Activated CD4-positive, CD25-positive, alpha-beta regulatory T cell (primary cell): Measurements from ENCODE around the gene TYSND1.
"Not testable (repeated sequence)": the region's sequence is repeated elsewhere in the genome, so short reads cannot be mapped to it uniquely, and the experiment has no call there.

Experiments
- DNase-seq, 4 experiments: peaks; one replicate each; lab custom pipeline; 2025; lab: John Stamatoyannopoulos, UW

The TYSND1 gene

DNA sequence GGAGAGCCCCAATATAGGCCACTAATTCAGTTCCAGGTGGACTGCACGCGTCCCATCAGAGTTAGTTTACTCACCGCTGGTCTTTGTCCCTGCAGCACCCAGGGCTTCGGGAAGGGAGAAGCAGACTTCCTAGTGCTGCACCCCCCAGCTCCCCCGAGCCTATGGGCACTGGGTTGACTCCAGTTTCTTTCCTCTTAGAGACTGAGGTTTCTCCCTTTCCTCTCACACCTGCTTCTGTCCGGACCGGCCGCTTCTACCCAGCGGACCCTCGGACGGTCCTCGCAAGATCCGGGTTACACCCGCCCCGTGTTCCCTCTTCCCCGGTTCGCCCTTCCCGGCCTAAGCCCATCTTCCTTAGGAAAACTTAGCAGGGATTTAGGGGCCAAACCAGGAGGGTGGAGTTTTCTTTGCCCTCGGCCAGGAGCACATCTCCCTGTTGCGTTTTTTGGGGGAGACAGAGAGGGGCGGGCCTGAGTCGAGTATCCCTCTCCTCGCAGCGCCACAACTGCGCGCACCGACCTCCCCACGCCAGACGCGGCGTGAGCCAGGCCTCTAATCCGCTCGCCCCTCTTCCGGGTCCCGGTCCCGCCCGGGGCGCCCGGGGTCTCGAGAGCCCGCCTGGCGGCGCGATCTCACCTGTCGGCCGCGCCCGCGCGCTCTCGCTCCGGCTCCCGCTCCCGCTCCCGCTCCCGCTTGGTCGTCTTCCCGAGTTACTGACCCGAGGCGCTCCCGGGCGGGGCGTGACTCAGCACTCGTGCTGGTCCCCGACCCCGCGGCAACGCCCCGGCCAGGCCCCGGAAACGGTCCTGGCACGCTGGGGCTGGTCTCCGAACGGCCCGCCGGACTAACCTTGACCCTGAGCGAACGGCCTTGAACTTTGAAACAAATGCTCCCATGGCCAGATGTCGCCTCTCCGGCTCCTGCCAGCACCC, 14.1 kb downstream of the TYSND1 start, which contains the start of gene AIFM2:
TSS of gene AIFM2 (minus strand) at position 728 of the 932 bp plus-strand sequence. CDS start 8,741 bp downstream, outside the sequence.
- peak in 1 of 4 experiments; percentile 24 for DNase-seq

- DNase-seq: no peak
Measured at GRCh38 chr10:70131560-70131937, 15.0 kb downstream of the TYSND1 start.

- no peak for DNase-seq
Measured at GRCh38 chr10:70130878-70131559, 15.5 kb downstream of the TYSND1 start.

DNA sequence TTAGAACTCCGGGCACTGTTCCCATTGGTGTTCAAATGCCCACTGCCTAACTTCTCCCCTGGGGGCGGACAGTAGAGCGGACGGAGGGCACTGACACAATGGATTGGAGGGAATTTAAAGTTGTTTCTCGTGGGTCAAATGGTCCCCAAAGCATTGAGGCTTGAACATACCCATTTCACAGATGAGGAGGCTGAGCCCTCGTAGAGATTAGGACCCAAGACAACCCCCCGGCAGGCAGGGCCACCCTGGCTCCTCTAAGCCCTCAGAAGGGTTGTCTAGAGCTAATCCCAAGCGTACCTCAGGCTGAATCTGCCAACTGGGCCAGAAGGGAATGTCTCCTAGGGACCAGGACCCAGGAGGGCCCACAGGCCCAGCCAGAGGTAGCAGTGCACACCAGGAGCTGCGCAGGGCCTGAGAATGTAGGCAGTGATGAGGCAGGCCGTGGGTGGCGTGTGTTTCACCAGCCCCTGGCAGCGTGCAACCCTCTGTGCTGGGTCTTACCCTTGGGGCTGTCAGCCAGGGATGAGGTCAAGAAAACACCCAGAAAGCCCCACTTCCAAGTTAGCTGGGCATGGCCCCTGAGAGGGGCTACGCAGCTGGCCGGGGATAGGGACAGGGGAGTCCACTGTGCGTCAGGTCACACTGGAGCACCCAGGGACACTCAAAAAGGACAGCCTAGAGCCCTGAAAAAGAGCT, 19.7 kb downstream of the TYSND1 start:
- DNase-seq: no peak

DNA sequence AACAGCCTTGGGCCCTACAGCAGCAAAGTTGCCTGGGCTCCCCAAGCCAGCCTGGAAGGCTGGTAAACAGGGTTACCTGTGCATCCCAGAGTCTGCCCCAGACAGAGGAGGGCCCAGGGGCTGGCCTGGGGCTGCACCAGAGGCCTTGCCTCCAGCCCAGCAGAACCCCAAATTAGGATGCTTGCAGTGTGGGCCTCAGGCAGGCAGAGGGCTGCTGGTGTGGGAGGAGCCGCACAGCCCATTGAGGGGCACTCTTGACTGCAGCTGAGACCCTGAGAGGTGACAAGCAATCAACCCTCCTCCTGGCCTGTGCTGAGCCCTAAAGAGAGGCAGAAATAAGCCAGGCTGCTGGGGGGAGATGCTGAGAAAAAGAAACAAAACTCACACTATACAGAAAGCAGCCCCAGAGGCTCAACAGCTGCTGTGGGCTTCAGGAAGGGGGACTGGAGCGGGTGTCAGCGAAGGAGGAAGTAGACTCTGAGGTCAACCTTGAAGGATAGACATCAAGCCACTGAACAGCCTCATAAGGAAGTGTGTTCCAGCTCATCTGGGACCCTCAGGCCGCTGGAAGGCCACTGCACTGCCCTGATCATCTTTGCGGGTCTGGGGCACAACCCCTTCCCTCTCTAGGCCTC, 20.5 kb downstream of the TYSND1 start:
- no peak for DNase-seq

- DNase-seq: no peak
Measured at GRCh38 chr10:70124918-70125317, 21.6 kb downstream of the TYSND1 start.

GRCh38 chr10:70124415-70124814, 22.1 kb downstream of the TYSND1 start:
- no peak for DNase-seq

- no peak for DNase-seq
Measured at GRCh38 chr10:70123817-70124216, 22.7 kb downstream of the TYSND1 start.

GRCh38 chr10:70123166-70123565, 23.3 kb downstream of the TYSND1 start:
- DNase-seq: not testable (repeated sequence)

DNA sequence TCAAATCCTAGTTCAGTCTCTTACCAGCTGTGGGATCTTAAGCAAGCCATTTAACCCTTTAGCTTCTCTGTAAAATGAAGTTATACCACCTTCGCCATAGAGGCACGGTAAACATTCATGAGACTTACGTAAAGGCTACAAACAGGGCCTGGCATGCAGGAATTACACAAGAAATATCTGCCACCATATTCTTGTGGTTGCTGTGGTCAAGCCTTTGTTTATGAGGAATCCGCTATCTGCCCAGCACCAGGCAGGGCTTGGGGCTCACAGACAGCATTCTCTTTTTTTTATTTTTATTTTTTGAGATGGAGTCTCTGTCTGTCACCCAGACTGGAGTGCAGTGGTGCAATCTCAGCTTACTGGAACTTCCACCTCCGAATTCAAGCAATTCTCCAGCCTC, 23.8 kb downstream of the TYSND1 start:
- DNase-seq: no peak

DNA sequence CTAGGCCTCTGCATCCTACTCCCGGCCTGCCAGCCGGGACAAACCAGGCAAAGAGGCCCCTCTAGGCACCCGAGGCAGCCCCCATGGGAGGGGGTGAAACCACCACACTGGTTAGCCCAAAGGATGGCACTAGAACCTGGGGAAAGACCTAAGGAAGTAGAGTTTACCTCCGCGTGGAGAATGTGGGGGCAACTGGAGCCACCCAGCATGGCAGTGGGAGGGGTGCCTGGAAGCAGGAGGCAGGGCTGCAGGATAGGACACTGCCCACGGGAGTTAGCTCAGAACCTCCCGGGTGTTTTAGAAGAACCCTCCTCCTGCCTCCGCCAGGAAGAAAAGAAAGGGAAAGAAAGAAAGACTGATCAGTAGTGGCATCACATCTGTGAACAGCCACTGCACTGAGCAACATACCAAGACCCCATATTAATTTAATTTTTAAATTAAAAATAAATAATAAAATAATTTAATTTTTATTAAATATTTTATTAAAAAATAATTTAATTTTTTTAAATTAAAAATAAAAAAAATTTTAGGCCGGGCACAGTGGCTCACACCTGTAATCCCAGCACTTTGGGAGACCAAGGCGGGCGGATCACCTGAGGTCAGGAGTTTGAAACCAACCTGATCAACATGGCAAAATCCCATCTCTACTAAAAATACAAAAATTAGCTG, 25.1 kb downstream of the TYSND1 start:
- DNase-seq: no peak

- no peak for DNase-seq
Measured at GRCh38 chr10:70120417-70120816, 26.1 kb downstream of the TYSND1 start.

- DNase-seq: no peak
Measured at GRCh38 chr10:70119623-70120022, 26.9 kb downstream of the TYSND1 start.

- DNase-seq: no peak
Measured at GRCh38 chr10:70119197-70119596, 27.3 kb downstream of the TYSND1 start.

DNA sequence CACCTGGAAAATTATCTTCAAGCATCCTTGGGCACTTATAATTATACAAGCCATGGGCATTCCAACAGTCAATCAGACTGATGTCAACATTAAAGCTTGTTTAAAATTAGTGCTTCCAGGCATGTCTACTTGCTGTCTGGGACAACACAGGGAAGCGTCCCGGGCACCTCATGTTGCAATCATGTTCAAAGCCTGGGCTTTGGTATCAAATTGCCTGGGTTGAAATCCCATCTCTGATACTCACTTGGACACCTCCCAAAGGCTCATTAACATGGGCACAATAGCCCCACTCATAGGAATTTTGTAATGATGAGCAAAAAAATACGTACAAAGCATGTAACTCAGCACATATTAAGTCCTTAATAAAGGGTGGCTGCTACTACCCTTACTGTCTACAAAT, 28.3 kb downstream of the TYSND1 start:
- no peak for DNase-seq

GRCh38 chr10:70117646-70118045, 28.9 kb downstream of the TYSND1 start:
- DNase-seq: no peak

- DNase-seq: peak; percentile 13 to 27 (median 18)
Measured at GRCh38 chr10:70115948-70116682, 30.4 kb downstream of the TYSND1 start.

- no peak for DNase-seq
Measured at GRCh38 chr10:70114902-70115301, 31.6 kb downstream of the TYSND1 start.

GRCh38 chr10:70112071-70112470, 34.4 kb downstream of the TYSND1 start:
- no peak for DNase-seq

- DNase-seq: no peak
Measured at GRCh38 chr10:70111496-70111895, 35.0 kb downstream of the TYSND1 start.
